Breast epithelium (tissue), 3 donors: ENCODE results near the gene ZFHX3.
A peak's percentile ranks its signal among the peaks of the same experiment; 100 is the strongest.

ENCODE experiments used
- CTCF ChIP-seq, 3 donors: fragments of 450-650 bp; IDR thresholded peaks; one replicate each; pipeline ENCODE4 v1.5.1; 2016 to 2017; ENCODE audit warnings: antibody characterized with exemption in 3 of 3, mild to moderate bottlenecking in 3 of 3, moderate library complexity in 3 of 3
- POLR2A ChIP-seq: fragments of 450-650 bp; IDR thresholded peaks from one replicate; pipeline ENCODE4 v1.6.1; 2016; ENCODE audit warnings: antibody characterized with exemption, mild to moderate bottlenecking, moderate library complexity

- TF ChIP-seq CTCF (IDR thresholded peaks at IDR 0.05), result peak in 2 of 3 donors; percentile 36 to 42
- TF ChIP-seq POLR2A, result no peak
These were observed 86.7 kb downstream of the ZFHX3 start for GRCh38 chr16:72961115-72961832.
